Trophoblast cell (in vitro differentiated cells and primary cell): ENCODE measurements around the gene SLC25A28. TPM values are rescaled to one million over a fixed set of nuclear protein-coding genes. Genes with fewer than 3 reads are reported as not detected.

Experiments used
- DNase-seq, 2 donors: peaks; one replicate each; pipeline ENCODE4 v3.0.0-alpha.2; 2016
- H2AFZ ChIP-seq: 2 replicates; pipeline ENCODE4 v1.6.1; 2013; ENCODE audit warnings: low read length, moderate library complexity, mild to moderate bottlenecking; ENCODE audit not compliant: insufficient read depth, poor library complexity
- H2AK5ac ChIP-seq: 2 replicates; pipeline ENCODE4 v1.6.1; 2013; ENCODE audit warnings: mild to moderate bottlenecking, low read length
- H2BK120ac ChIP-seq: 2 replicates; pipeline ENCODE4 v1.6.1; 2013; ENCODE audit warnings: low read length, mild to moderate bottlenecking, moderate library complexity; ENCODE audit not compliant: insufficient read depth, poor library complexity
- H2BK12ac ChIP-seq: 2 replicates; pipeline ENCODE4 v1.6.1; 2013; ENCODE audit warnings: mild to moderate bottlenecking, low read length, moderate library complexity
- H2BK5ac ChIP-seq: 2 replicates; pipeline ENCODE4 v1.6.1; 2013; ENCODE audit warnings: low read length, low read depth, moderate library complexity, mild to moderate bottlenecking; ENCODE audit not compliant: poor library complexity
- H3K14ac ChIP-seq: 2 replicates; pipeline ENCODE4 v1.6.1; 2013; ENCODE audit warnings: mild to moderate bottlenecking, low read length
- H3K18ac ChIP-seq: 2 replicates; pipeline ENCODE4 v1.6.1; 2013; ENCODE audit warnings: mild to moderate bottlenecking, low read length
- H3K23ac ChIP-seq: 2 replicates; pipeline ENCODE4 v1.6.1; 2013; ENCODE audit warnings: low read length
- H3K27ac ChIP-seq: 2 replicates; pipeline ENCODE4 v1.5.1; 2013; ENCODE audit warnings: low read depth, mild to moderate bottlenecking, inconsistent platforms, low read length, moderate library complexity
- H3K27me3 ChIP-seq: 2 replicates; pipeline ENCODE4 v1.6.1; 2013; ENCODE audit warnings: inconsistent platforms, mild to moderate bottlenecking, low read length, moderate library complexity; ENCODE audit not compliant: insufficient read depth
- H3K36me3 ChIP-seq, 2 experiments: 1 replicate in 1 of 2; 2 replicates in 1 of 2; pipeline ENCODE4 v1.6.1; 2013; ENCODE audit warnings: low read length in 2 of 2, mild to moderate bottlenecking in 2 of 2, moderate library complexity in 1 of 2; ENCODE audit not compliant: insufficient read depth in 2 of 2, control insufficient read depth in 1 of 2
- H3K4ac ChIP-seq: 2 replicates; pipeline ENCODE4 v1.6.1; 2013; ENCODE audit warnings: low read depth, mild to moderate bottlenecking, low read length, moderate library complexity
- H3K4me1 ChIP-seq, 2 experiments: 1 replicate in 1 of 2; 2 replicates in 1 of 2; pipeline ENCODE4 v1.6.1; 2013; ENCODE audit warnings: low read length in 2 of 2, mild to moderate bottlenecking in 2 of 2, moderate library complexity in 1 of 2; ENCODE audit not compliant: insufficient read depth in 2 of 2, control insufficient read depth in 1 of 2
- H3K4me2 ChIP-seq: 2 replicates; pipeline ENCODE4 v1.6.1; 2013; ENCODE audit warnings: inconsistent platforms, mild to moderate bottlenecking, low read length, moderate library complexity
- H3K4me3 ChIP-seq: 2 replicates; pipeline ENCODE4 v1.5.1; 2013; ENCODE audit warnings: mild to moderate bottlenecking, low read depth, low read length, inconsistent platforms
- H3K79me1 ChIP-seq: one replicate; pipeline ENCODE4 v1.6.1; 2013; ENCODE audit warnings: low read length
- H3K79me2 ChIP-seq: 2 replicates; pipeline ENCODE4 v1.6.1; 2013; ENCODE audit warnings: low read length, mild to moderate bottlenecking; ENCODE audit not compliant: control insufficient read depth, insufficient read depth, poor library complexity
- H3K9ac ChIP-seq: 2 replicates; pipeline ENCODE4 v1.6.1; 2013; ENCODE audit warnings: mild to moderate bottlenecking, low read length
- H3K9me3 ChIP-seq: 2 replicates; pipeline ENCODE4 v1.6.1; 2013; ENCODE audit warnings: low read depth, mild to moderate bottlenecking, control low read depth, inconsistent platforms, low read length; ENCODE audit not compliant: insufficient read depth
- H4K12ac ChIP-seq: 2 replicates; pipeline ENCODE4 v1.6.1; 2013; ENCODE audit warnings: low read depth, mild to moderate bottlenecking, low read length, moderate library complexity
- H4K8ac ChIP-seq: 2 replicates; pipeline ENCODE4 v1.6.1; 2013; ENCODE audit warnings: low read depth, mild to moderate bottlenecking, low read length, moderate library complexity
- H4K91ac ChIP-seq: one replicate; pipeline ENCODE4 v1.6.1; 2013; ENCODE audit warnings: low read depth, mild to moderate bottlenecking, low read length, moderate library complexity
- WGBS: extraction: QIAGEN DNeasy Blood & Tissue Kit; methylation state at CpG from one replicate; pipeline ENCODE4 v1.1.7; 2013; ENCODE audit warnings: missing lambda C conversion rate; ENCODE audit not compliant: insufficient read length, insufficient coverage; ENCODE audit errors: extremely low coverage; 5-methylcytosine and 5-hydroxymethylcytosine counted together
- polyA plus RNA-seq: library from polyadenylated mRNA; stranded (reverse); fragments of 200-250 nt; gene quantifications from 2 replicates; pipeline ENCODE4 v1.2.3, GENCODE V29; 2013

The SLC25A28 gene, protein sequence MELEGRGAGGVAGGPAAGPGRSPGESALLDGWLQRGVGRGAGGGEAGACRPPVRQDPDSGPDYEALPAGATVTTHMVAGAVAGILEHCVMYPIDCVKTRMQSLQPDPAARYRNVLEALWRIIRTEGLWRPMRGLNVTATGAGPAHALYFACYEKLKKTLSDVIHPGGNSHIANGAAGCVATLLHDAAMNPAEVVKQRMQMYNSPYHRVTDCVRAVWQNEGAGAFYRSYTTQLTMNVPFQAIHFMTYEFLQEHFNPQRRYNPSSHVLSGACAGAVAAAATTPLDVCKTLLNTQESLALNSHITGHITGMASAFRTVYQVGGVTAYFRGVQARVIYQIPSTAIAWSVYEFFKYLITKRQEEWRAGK
- polyA plus RNA-seq: 22.6 and 24.6 TPM in 2 replicates

DNA sequence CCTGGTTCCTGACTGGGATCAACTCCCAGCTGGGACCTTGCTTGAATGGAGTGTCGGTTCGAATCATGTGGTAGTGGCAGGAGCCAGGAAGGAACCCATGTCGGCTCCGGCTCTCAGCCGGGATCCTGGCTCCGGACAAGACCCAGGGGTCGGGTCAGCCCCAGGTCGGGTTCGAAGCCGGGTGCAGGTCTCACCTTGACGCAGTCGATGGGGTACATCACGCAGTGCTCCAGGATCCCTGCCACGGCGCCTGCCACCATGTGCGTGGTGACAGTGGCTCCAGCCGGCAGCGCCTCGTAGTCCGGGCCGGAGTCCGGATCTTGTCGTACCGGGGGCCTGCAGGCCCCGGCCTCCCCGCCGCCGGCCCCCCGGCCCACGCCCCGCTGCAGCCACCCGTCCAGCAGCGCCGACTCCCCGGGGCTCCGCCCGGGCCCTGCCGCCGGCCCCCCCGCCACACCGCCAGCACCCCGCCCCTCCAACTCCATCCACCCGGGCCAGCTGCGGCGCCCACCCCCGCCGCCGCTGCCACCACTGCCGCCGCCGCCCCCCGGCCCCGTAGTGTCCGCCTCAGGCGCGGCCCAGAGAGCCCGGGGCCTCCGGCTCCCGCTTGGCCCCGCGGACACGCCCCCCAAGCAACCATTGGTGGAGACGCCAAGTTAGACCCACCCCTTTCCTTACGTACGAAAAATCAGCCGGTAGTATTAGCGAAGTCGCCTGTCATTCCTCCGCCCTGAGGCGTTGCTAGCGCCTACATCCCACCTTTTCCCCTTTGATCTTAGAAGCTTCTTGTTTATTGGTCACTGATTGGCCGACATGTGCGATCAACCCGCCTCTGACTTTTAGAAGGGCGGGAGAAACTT, at the start of gene SLC25A28:
SLC25A28 (minus strand) TSS at position 589 of the 860 bp plus-strand sequence; CDS start at position 485, 104 bp downstream.
- Histone ChIP-seq H3K36me3 (no peaks in the 10 kb centered on the region), H2BK5ac (peak within 1 kb of the TSS; percentile 88), H3K27ac (peak within 1 kb of the TSS; percentile 92), H3K23ac (no peak within 1 kb of the TSS), H3K4me3 (peak within 1 kb of the TSS; percentile 94), H3K9ac (peak within 1 kb of the TSS; percentile 84), H3K27me3 (no peaks in the 10 kb centered on the region), H4K12ac (peak within 1 kb of the TSS; percentile 90), H3K9me3 (no peaks in the 10 kb centered on the region), H3K79me1 (peaks cover 11% of the 10 kb centered on the region), H4K8ac (peak within 1 kb of the TSS; percentile 93), H2BK12ac (peak within 1 kb of the TSS; percentile 18), H3K18ac (peak within 1 kb of the TSS; percentile 87), H3K79me2 (peaks cover 8% of the 10 kb centered on the region), H3K4ac (peak within 1 kb of the TSS; percentile 50), H3K14ac (peak within 1 kb of the TSS; percentile 81), H2AK5ac (peak within 1 kb of the TSS; percentile 55), H3K4me2 (peak within 1 kb of the TSS; percentile 94), H2BK120ac (peak within 1 kb of the TSS; percentile 91), H2AFZ (peak within 1 kb of the TSS; percentile 85), H3K4me1 (peaks cover 2 to 4% of the 10 kb centered on the region in 2 experiments), H4K91ac (peak within 1 kb of the TSS; percentile 80)
- DNase-seq: peak; percentile 100
- no CpG with 5 or more reads among the region's 75 CpGs for WGBS

DNA sequence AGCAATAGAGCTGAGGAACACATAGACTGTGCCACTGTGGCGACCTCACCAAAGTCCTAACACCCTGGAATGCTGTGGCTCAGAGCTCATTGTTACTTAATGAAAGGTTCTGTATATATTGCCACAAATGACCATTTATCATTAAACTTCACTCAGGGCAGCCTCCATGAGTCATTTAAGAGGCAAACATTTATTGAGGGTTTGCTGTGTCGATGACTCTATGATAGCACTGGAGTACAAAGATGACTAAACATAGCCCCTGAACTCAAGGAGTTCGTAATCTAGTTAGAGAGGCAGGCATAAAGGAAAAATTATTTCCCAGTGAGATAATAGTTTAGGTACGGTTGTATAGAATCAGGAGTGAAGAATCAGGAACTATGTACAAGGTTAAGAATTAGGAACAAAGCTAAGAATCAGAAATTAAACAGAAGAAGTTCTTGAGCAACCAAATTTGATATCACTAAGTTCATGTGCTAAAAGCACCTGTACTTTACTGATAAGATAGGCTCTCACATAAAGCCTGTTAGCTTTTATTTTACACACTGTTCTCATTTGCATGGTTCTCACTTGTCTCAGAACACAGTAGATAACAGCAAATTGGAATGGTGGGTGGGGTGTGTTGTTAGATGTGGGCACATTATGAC, 47.0 kb upstream of the SLC25A28 start:
- H3K9ac ChIP-seq: no peak overlapping the region
- no peaks in the 10 kb centered on the region for H3K79me2 ChIP-seq
- H3K9me3 ChIP-seq: no peaks in the 10 kb centered on the region
- no peak overlapping the region for H4K91ac ChIP-seq
- no peak overlapping the region for H3K23ac ChIP-seq
- WGBS: no CpG with 5 or more reads among the region's 4 CpGs
- H2BK12ac ChIP-seq: no peak overlapping the region
- no peak overlapping the region for H2AK5ac ChIP-seq
- no peak overlapping the region for H3K14ac ChIP-seq
- H4K12ac ChIP-seq: no peak overlapping the region
- H2BK5ac ChIP-seq: no peak overlapping the region
- H4K8ac ChIP-seq: no peak overlapping the region
- H2AFZ ChIP-seq: no peak overlapping the region
- no peak overlapping the region for H3K4me2 ChIP-seq
- no peak overlapping the region for H3K4ac ChIP-seq
- no peak overlapping the region for H3K4me3 ChIP-seq
- no peaks in the 10 kb centered on the region for H3K79me1 ChIP-seq
- no peak overlapping the region for H3K18ac ChIP-seq
- no peak overlapping the region for H2BK120ac ChIP-seq
- H3K27ac ChIP-seq: no peak overlapping the region
- DNase-seq: no peak
- H3K27me3 ChIP-seq: no peaks in the 10 kb centered on the region
- peaks cover 4 to 7% of the 10 kb centered on the region in 2 experiments for H3K36me3 ChIP-seq
- peaks cover 0 to 2% of the 10 kb centered on the region in 2 experiments for H3K4me1 ChIP-seq

DNA sequence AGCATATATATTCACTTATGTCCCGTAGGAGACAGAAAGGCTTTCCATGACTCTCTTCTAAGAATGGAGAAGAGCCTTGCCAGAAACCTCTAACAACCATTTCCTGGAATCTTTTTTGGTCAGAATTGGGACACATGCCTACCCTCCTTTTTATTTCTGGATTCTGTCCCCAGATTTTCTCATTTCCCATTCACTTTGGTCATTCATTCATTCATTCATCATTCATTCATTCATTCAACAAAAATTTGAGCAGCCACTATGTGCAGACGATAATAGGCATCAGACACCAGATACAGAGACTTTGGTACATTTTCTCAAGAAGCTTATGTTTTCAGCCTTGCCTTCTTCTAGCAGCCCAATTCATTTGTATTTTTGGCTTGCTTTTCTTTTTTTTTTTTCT, 45.1 kb upstream of the SLC25A28 start:
- Histone ChIP-seq H4K12ac (no peak overlapping the region), H2BK120ac (no peak overlapping the region), H2BK5ac (no peak overlapping the region), H3K23ac (no peak overlapping the region), H3K4me3 (no peak overlapping the region), H2BK12ac (no peak overlapping the region), H3K14ac (no peak overlapping the region), H3K4me2 (no peak overlapping the region), H3K36me3 (peaks cover 4% of the 10 kb centered on the region in 2 experiments), H3K9me3 (no peaks in the 10 kb centered on the region), H3K79me1 (no peaks in the 10 kb centered on the region), H4K91ac (no peak overlapping the region), H3K4ac (no peak overlapping the region), H3K18ac (no peak overlapping the region), H3K79me2 (no peaks in the 10 kb centered on the region), H2AFZ (no peak overlapping the region), H3K27me3 (no peaks in the 10 kb centered on the region), H3K27ac (no peak overlapping the region), H2AK5ac (no peak overlapping the region), H4K8ac (no peak overlapping the region), H3K9ac (no peak overlapping the region), H3K4me1 (peaks cover 0 to 2% of the 10 kb centered on the region in 2 experiments)
- WGBS: no CpG with 5 or more reads among the region's 2 CpGs
- DNase-seq: no peak

DNA sequence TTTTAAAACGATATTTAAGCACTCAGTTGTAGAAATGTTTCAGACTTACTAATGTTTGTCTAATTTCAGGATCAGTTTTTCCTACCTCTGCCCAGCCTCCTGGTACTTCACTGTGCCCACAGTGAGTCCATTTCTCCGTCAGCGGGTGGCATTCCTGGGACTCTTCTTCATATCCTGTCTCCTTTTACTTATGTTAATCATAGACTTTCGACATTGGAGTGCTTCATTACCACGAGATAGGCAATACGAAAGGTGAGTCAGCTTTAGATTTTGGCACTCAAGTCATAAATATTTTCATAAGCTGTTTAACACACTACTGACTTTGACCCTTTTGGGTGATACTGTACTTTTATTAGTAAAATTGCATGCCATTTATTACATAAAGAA, 41.1 kb upstream of the SLC25A28 start:
- H3K14ac ChIP-seq: no peak overlapping the region
- no CpG with 5 or more reads among the region's 6 CpGs for WGBS
- H2BK12ac ChIP-seq: no peak overlapping the region
- peaks cover 2 to 5% of the 10 kb centered on the region in 2 experiments for H3K4me1 ChIP-seq
- no peak overlapping the region for H2AFZ ChIP-seq
- H3K4me3 ChIP-seq: no peak overlapping the region
- DNase-seq: no peak
- H4K8ac ChIP-seq: no peak overlapping the region
- H3K23ac ChIP-seq: no peak overlapping the region
- H2BK120ac ChIP-seq: no peak overlapping the region
- H3K4me2 ChIP-seq: no peak overlapping the region
- no peak overlapping the region for H2BK5ac ChIP-seq
- peaks cover 5% of the 10 kb centered on the region for H3K79me1 ChIP-seq
- no peak overlapping the region for H2AK5ac ChIP-seq
- no peaks in the 10 kb centered on the region for H3K9me3 ChIP-seq
- H4K12ac ChIP-seq: no peak overlapping the region
- H3K4ac ChIP-seq: no peak overlapping the region
- H3K27me3 ChIP-seq: no peaks in the 10 kb centered on the region
- H4K91ac ChIP-seq: no peak overlapping the region
- no peak overlapping the region for H3K27ac ChIP-seq
- H3K79me2 ChIP-seq: peaks cover 5% of the 10 kb centered on the region
- peaks cover 3 to 4% of the 10 kb centered on the region in 2 experiments for H3K36me3 ChIP-seq
- H3K18ac ChIP-seq: no peak overlapping the region
- H3K9ac ChIP-seq: no peak overlapping the region
